Mesenchymal stem cell (in vitro differentiated cells and primary cell): ENCODE measurements around the gene ARHGAP24.

Experiments
- DNase-seq: peaks from one replicate; pipeline ENCODE4 v3.0.0-alpha.2; 2013
- H2AFZ ChIP-seq: one replicate; pipeline ENCODE4 v1.6.1; 2013; ENCODE audit warnings: low read depth, mild to moderate bottlenecking, control low read depth, inconsistent platforms, low read length, moderate library complexity
- H2AK5ac ChIP-seq: 2 replicates; pipeline ENCODE4 v1.6.1; 2013; ENCODE audit warnings: low read length, moderate library complexity, mild to moderate bottlenecking, inconsistent platforms; ENCODE audit not compliant: severe bottlenecking
- H2BK120ac ChIP-seq: one replicate; pipeline ENCODE4 v1.6.1; 2013; ENCODE audit warnings: low read depth, mild to moderate bottlenecking, inconsistent platforms, low read length, moderate library complexity
- H2BK12ac ChIP-seq, 2 experiments: one replicate each; pipeline ENCODE4 v1.6.1; 2013; ENCODE audit warnings: inconsistent platforms in 2 of 2, low read length in 2 of 2, mild to moderate bottlenecking in 2 of 2, moderate library complexity in 2 of 2, control low read depth in 1 of 2
- H2BK15ac ChIP-seq: one replicate; pipeline ENCODE4 v1.6.1; 2013; ENCODE audit warnings: mild to moderate bottlenecking, low read depth, inconsistent platforms; ENCODE audit not compliant: poor library complexity, severe bottlenecking
- H2BK5ac ChIP-seq: 2 replicates; pipeline ENCODE4 v1.6.1; 2013; ENCODE audit warnings: low read depth, mild to moderate bottlenecking, low read length, control low read depth, inconsistent platforms; ENCODE audit not compliant: poor library complexity, severe bottlenecking
- H3K14ac ChIP-seq, 2 experiments: one replicate each; pipeline ENCODE4 v1.6.1; 2013; ENCODE audit warnings: inconsistent platforms in 2 of 2, low read length in 2 of 2, control low read depth in 1 of 2, mild to moderate bottlenecking in 1 of 2, moderate library complexity in 1 of 2
- H3K18ac ChIP-seq, 2 experiments: one replicate each; pipeline ENCODE4 v1.6.1; 2013; ENCODE audit warnings: inconsistent platforms in 2 of 2, low read length in 2 of 2, control low read depth in 1 of 2, low read depth in 1 of 2, mild to moderate bottlenecking in 1 of 2
- H3K23ac ChIP-seq, 2 experiments: one replicate each; pipeline ENCODE4 v1.6.1; 2013; ENCODE audit warnings: inconsistent platforms in 2 of 2, low read length in 2 of 2, mild to moderate bottlenecking in 2 of 2, moderate library complexity in 2 of 2, control low read depth in 1 of 2
- H3K27ac ChIP-seq: 2 replicates; pipeline ENCODE4 v1.5.1; 2013; ENCODE audit warnings: mild to moderate bottlenecking, moderate library complexity, low read length, control low read depth, inconsistent platforms; ENCODE audit not compliant: poor library complexity, severe bottlenecking
- H3K27me3 ChIP-seq, 2 experiments: 2 replicates each; pipeline versions ENCODE4 v1.6.1 to v1.7.0; 2013; ENCODE audit warnings: low read length in 2 of 2, mild to moderate bottlenecking in 2 of 2, moderate library complexity in 2 of 2, control low read depth in 1 of 2, inconsistent platforms in 1 of 2; ENCODE audit not compliant: control insufficient read depth in 1 of 2, insufficient read depth in 1 of 2
- H3K36me3 ChIP-seq, 2 experiments: 2 replicates each; pipeline versions ENCODE4 v1.6.1 to v1.7.0; 2013; ENCODE audit warnings: low read length in 2 of 2, control low read depth in 1 of 2, inconsistent platforms in 1 of 2, low read depth in 1 of 2, mild to moderate bottlenecking in 1 of 2; ENCODE audit not compliant: insufficient read depth in 2 of 2, control insufficient read depth in 1 of 2
- H3K4ac ChIP-seq, 2 experiments: one replicate each; pipeline ENCODE4 v1.6.1; 2013; ENCODE audit warnings: inconsistent platforms in 2 of 2, low read length in 2 of 2, mild to moderate bottlenecking in 2 of 2, moderate library complexity in 2 of 2, control low read depth in 1 of 2, low read depth in 1 of 2
- H3K4me1 ChIP-seq: 2 replicates; pipeline ENCODE4 v1.6.1; 2013; ENCODE audit warnings: low read depth, low read length, control low read depth; ENCODE audit not compliant: control insufficient read depth, insufficient read depth
- H3K4me2 ChIP-seq: 2 replicates; pipeline ENCODE4 v1.6.1; 2013; ENCODE audit warnings: low read length, mild to moderate bottlenecking, inconsistent platforms; ENCODE audit not compliant: poor library complexity, severe bottlenecking
- H3K4me3 ChIP-seq, 2 experiments: 2 replicates each; pipeline versions ENCODE4 v1.5.1 to v1.7.0; 2013; ENCODE audit warnings: low read length in 2 of 2, mild to moderate bottlenecking in 2 of 2, control low read depth in 1 of 2, low read depth in 1 of 2; ENCODE audit not compliant: insufficient read depth in 1 of 2
- H3K79me1 ChIP-seq: replicated peaks from 2 replicates; pipeline ENCODE4 v1.6.1; 2013; ENCODE audit warnings: mild to moderate bottlenecking, control low read depth, low read length, inconsistent platforms; ENCODE audit not compliant: poor library complexity, severe bottlenecking
- H3K9ac ChIP-seq: 2 replicates; pipeline ENCODE4 v1.7.0; 2013; ENCODE audit warnings: mild to moderate bottlenecking, low read length, moderate library complexity
- H3K9me3 ChIP-seq: 2 replicates; pipeline ENCODE4 v1.7.0; 2013; ENCODE audit warnings: mild to moderate bottlenecking, low read length; ENCODE audit not compliant: control insufficient read depth
- H4K8ac ChIP-seq: one replicate; pipeline ENCODE4 v1.6.1; 2013; ENCODE audit warnings: inconsistent platforms, mild to moderate bottlenecking, low read length, moderate library complexity
- H4K91ac ChIP-seq: one replicate; pipeline ENCODE4 v1.6.1; 2013; ENCODE audit warnings: mild to moderate bottlenecking, low read length, inconsistent platforms
- WGBS: methylation state at CpG from one replicate; pipeline ENCODE4 v1.1.7; 2013; ENCODE audit warnings: mixed read lengths; 5-methylcytosine and 5-hydroxymethylcytosine counted together

The ARHGAP24 gene

GRCh38 chr4:85508654-85509053, 33.7 kb downstream of the ARHGAP24 start:
- no peaks in the 10 kb centered on the region for H3K36me3 ChIP-seq
- whole genome bisulfite sequencing, result 27% methylated on average over 2 of the region's 2 CpGs
- H2BK5ac ChIP-seq, result no peak overlapping the region
- H2AFZ ChIP-seq, result no peak overlapping the region
- no peaks in the 10 kb centered on the region for H3K9me3 ChIP-seq
- H3K4me1 ChIP-seq, result no peaks in the 10 kb centered on the region
- peak overlapping the region in 1 of 2 experiments; percentile 52 for H3K18ac ChIP-seq
- DNase-seq, result no peak
- no peaks in the 10 kb centered on the region for H3K27me3 ChIP-seq
- H3K14ac ChIP-seq, result peak overlapping the region in 1 of 2 experiments; percentile 48
- H2BK15ac ChIP-seq, result no peak overlapping the region
- no peak overlapping the region for H3K9ac ChIP-seq
- H4K8ac ChIP-seq, result no peak overlapping the region
- no peak overlapping the region for H3K4me2 ChIP-seq
- no peak overlapping the region for H3K27ac ChIP-seq
- H4K91ac ChIP-seq, result no peak overlapping the region
- H3K4me3 ChIP-seq, result no peak overlapping the region
- H3K23ac ChIP-seq, result peak overlapping the region in 1 of 2 experiments; percentile 59
- no peaks in the 10 kb centered on the region for H3K79me1 ChIP-seq
- H3K4ac ChIP-seq, result no peak overlapping the region
- H2AK5ac ChIP-seq, result no peak overlapping the region
- no peak overlapping the region for H2BK120ac ChIP-seq
- peak overlapping the region in 1 of 2 experiments; percentile 39 for H2BK12ac ChIP-seq

- no peak overlapping the region for H4K8ac ChIP-seq
- H2BK15ac ChIP-seq, result no peak overlapping the region
- H2AFZ ChIP-seq, result no peak overlapping the region
- H3K23ac ChIP-seq, result no peak overlapping the region
- H3K79me1 ChIP-seq, result no peaks in the 10 kb centered on the region
- H3K4me1 ChIP-seq, result peaks cover 1% of the 10 kb centered on the region
- H4K91ac ChIP-seq, result no peak overlapping the region
- no peak overlapping the region for H3K14ac ChIP-seq
- H3K36me3 ChIP-seq, result no peaks in the 10 kb centered on the region
- H3K4me2 ChIP-seq, result no peak overlapping the region
- H2AK5ac ChIP-seq, result no peak overlapping the region
- no peak for DNase-seq
- H2BK12ac ChIP-seq, result no peak overlapping the region
- WGBS, result 90% methylated on average over 5 of the region's 5 CpGs
- H3K4me3 ChIP-seq, result no peak overlapping the region
- H3K9ac ChIP-seq, result no peak overlapping the region
- H3K18ac ChIP-seq, result no peak overlapping the region
- H3K4ac ChIP-seq, result no peak overlapping the region
- no peaks in the 10 kb centered on the region for H3K9me3 ChIP-seq
- H3K27ac ChIP-seq, result no peak overlapping the region
- H3K27me3 ChIP-seq, result no peaks in the 10 kb centered on the region
- no peak overlapping the region for H2BK120ac ChIP-seq
- H2BK5ac ChIP-seq, result no peak overlapping the region
These were observed 35.1 kb downstream of the ARHGAP24 start for GRCh38 chr4:85509882-85510631.

GRCh38 chr4:85510632-85510984, 35.7 kb downstream of the ARHGAP24 start:
- no peak overlapping the region for H2BK120ac ChIP-seq
- H2AK5ac ChIP-seq, result no peak overlapping the region
- H2BK15ac ChIP-seq, result no peak overlapping the region
- WGBS, result no CpG with 5 or more reads among the region's 3 CpGs
- H2BK12ac ChIP-seq, result no peak overlapping the region
- H3K4me1 ChIP-seq, result peaks cover 1% of the 10 kb centered on the region
- H3K4ac ChIP-seq, result no peak overlapping the region
- H3K23ac ChIP-seq, result no peak overlapping the region
- H3K9ac ChIP-seq, result no peak overlapping the region
- H3K27me3 ChIP-seq, result no peaks in the 10 kb centered on the region
- no peaks in the 10 kb centered on the region for H3K36me3 ChIP-seq
- no peaks in the 10 kb centered on the region for H3K9me3 ChIP-seq
- no peak overlapping the region for H4K8ac ChIP-seq
- H3K4me2 ChIP-seq, result no peak overlapping the region
- no peaks in the 10 kb centered on the region for H3K79me1 ChIP-seq
- H3K4me3 ChIP-seq, result no peak overlapping the region
- no peak overlapping the region for H3K14ac ChIP-seq
- no peak overlapping the region for H3K27ac ChIP-seq
- H2BK5ac ChIP-seq, result no peak overlapping the region
- H2AFZ ChIP-seq, result no peak overlapping the region
- no peak for DNase-seq
- no peak overlapping the region for H4K91ac ChIP-seq
- no peak overlapping the region for H3K18ac ChIP-seq

- H3K27me3 ChIP-seq, result no peaks in the 10 kb centered on the region
- WGBS, result 0% methylated on average over 1 of the region's 2 CpGs
- DNase-seq, result no peak
- peak overlapping the region in 1 of 2 experiments; percentile 17 for H3K18ac ChIP-seq
- H3K36me3 ChIP-seq, result no peaks in the 10 kb centered on the region
- H3K79me1 ChIP-seq, result no peaks in the 10 kb centered on the region
- H4K91ac ChIP-seq, result no peak overlapping the region
- H2BK15ac ChIP-seq, result no peak overlapping the region
- no peak overlapping the region for H3K4ac ChIP-seq
- H3K4me1 ChIP-seq, result peaks cover 1% of the 10 kb centered on the region
- no peak overlapping the region for H4K8ac ChIP-seq
- no peak overlapping the region for H3K27ac ChIP-seq
- no peak overlapping the region for H2BK5ac ChIP-seq
- H2BK12ac ChIP-seq, result no peak overlapping the region
- peak overlapping the region in 1 of 2 experiments; percentile 4 for H3K4me3 ChIP-seq
- H3K23ac ChIP-seq, result no peak overlapping the region
- H3K4me2 ChIP-seq, result no peak overlapping the region
- H2AK5ac ChIP-seq, result no peak overlapping the region
- no peaks in the 10 kb centered on the region for H3K9me3 ChIP-seq
- H2AFZ ChIP-seq, result no peak overlapping the region
- H3K14ac ChIP-seq, result no peak overlapping the region
- peak overlapping the region; percentile 36 for H3K9ac ChIP-seq
- no peak overlapping the region for H2BK120ac ChIP-seq
These were observed 37.7 kb downstream of the ARHGAP24 start for GRCh38 chr4:85512446-85513205.
